Neutrophil (primary cell): ENCODE measurements around the gene ACTG1.

Experiments used
- H3K27ac ChIP-seq: fragments of 200-600 bp; sonication (generic); 2 replicates; pipeline ENCODE4 v1.5.1; 2016; ENCODE audit warnings: mild to moderate bottlenecking, moderate library complexity
- H3K27me3 ChIP-seq: fragments of 200-600 bp; sonication (generic); 2 replicates; pipeline ENCODE4 v1.6.0; 2016; ENCODE audit warnings: mild to moderate bottlenecking
- H3K36me3 ChIP-seq: fragments of 200-600 bp; sonication (generic); 2 replicates; pipeline ENCODE4 v1.5.1; 2017
- H3K4me1 ChIP-seq, 2 experiments: fragments of 200-600 bp in 1 of 2; sonication (generic) in 1 of 2; 1 replicate in 1 of 2; 2 replicates in 1 of 2; pipeline versions ENCODE4 v1.5.1 to v1.6.1; 2013 to 2016; ENCODE audit warnings: low read depth in 1 of 2, low read length in 1 of 2, mild to moderate bottlenecking in 1 of 2, moderate library complexity in 1 of 2; ENCODE audit not compliant: control insufficient read depth in 1 of 2, insufficient read depth in 1 of 2
- H3K4me3 ChIP-seq, 2 experiments: fragments of 200-600 bp in 1 of 2; sonication (generic) in 1 of 2; 1 replicate in 1 of 2; 2 replicates in 1 of 2; pipeline ENCODE4 v1.5.1; 2013 to 2016; ENCODE audit warnings: low read depth in 1 of 2, low read length in 1 of 2, mild to moderate bottlenecking in 1 of 2, moderate library complexity in 1 of 2
- H3K9me3 ChIP-seq: fragments of 200-600 bp; sonication (generic); 2 replicates; pipeline ENCODE4 v1.5.1; 2016
- CTCF ChIP-seq: fragments of 200-600 bp; sonication (generic); IDR thresholded peaks from 2 replicates; pipeline ENCODE4 v1.5.1; 2016; ENCODE audit warnings: antibody characterized with exemption

The ACTG1 gene

GRCh38 chr17:81539571-81539900 is 26.9 kb upstream of the ACTG1 start:
- no peak overlapping the region for H3K4me3 ChIP-seq
- H3K27me3 ChIP-seq: peaks cover 43% of the 10 kb centered on the region
- TF ChIP-seq CTCF: no peak
- H3K27ac ChIP-seq: no peak overlapping the region
- no peaks in the 10 kb centered on the region for H3K4me1 ChIP-seq
- H3K36me3 ChIP-seq: peaks cover 52% of the 10 kb centered on the region
- H3K9me3 ChIP-seq: no peaks in the 10 kb centered on the region

DNA sequence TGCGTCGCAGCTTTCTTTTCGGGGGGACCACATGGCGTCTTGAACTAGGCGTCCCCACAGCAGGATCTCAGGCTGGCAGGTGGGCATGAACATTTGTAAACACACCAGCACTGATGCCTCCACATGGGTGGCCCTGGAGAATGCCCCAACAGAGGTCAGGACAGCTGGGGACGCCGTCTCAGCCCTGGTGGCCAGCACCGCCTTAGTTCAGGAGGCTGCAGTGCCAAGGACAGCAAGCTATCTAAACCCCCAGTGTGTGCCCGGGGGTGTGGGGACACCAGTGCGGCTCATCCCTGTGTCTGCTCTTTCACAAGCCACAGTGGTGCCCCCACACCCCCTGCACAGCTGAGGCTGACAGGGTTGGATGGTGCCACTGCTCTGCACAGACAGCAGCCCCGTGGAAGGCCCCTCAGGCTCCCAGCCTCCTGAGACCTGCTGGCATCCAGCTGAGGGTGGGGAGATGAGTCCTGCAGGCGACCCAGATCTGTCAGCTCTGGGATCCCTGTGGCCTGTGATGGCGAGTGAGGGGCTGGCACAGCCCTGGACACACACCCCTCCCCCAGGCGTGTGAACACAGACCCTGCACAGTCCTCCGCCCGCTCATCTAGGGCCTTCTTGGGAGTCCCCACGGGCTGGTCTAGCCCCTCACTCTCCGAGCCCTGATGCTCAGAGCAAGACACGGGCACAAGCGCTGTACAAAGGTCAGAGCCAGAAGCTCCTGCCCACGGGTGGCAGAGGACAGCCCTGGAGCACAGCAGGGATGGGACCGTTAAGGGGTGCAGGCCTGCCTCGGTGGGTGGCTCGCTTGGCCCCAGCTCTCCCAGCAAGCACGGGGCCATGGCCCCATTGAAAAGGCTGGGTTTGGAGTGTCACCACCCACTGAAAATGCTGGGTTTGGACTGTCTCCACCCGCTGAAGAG is 26.3 kb upstream of the ACTG1 start:
- TF ChIP-seq CTCF: no peak
- Histone ChIP-seq H3K36me3 (peaks cover 46% of the 10 kb centered on the region), H3K27me3 (peaks cover 49% of the 10 kb centered on the region), H3K4me1 (no peaks in the 10 kb centered on the region), H3K27ac (no peak overlapping the region), H3K4me3 (no peak overlapping the region), H3K9me3 (no peaks in the 10 kb centered on the region)

DNA sequence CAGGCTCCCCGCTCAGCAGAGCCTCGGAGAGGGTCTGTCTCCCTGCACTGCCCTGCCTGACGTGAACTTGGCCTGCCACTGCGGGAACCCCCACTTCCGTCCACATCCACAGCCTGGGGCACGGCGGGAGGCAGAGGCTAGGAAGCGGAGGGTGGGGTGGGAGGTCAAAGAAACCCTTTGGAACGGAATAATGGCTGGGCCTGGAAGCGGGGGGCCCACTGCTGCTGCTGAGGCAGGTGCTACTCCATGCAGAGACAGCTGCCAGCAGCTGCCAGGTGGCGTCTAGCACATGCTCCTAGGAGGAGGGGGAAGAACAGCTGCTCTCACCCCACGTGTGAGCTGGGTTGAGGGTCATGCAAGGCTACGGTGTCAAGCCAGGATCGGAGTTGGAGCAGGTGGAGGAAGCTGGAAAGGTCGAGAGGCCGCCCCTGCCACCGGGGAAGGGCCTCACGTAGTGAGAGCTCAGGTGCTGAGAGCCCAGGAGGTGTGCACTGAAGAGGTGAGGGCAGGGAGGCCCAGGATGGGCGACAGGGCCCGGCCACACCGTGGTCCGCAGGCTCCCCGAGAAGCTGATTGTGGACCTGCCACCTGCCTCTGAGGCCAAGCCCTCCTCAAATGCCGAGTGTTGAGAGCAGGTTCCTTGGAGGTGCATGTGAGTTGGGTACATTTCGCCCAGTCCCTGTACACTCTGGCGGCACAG is 25.4 kb upstream of the ACTG1 start:
- peaks cover 37% of the 10 kb centered on the region for H3K36me3 ChIP-seq
- H3K9me3 ChIP-seq: no peaks in the 10 kb centered on the region
- H3K4me3 ChIP-seq: no peak overlapping the region
- H3K27ac ChIP-seq: no peak overlapping the region
- no peaks in the 10 kb centered on the region for H3K4me1 ChIP-seq
- peaks cover 58% of the 10 kb centered on the region for H3K27me3 ChIP-seq
- TF ChIP-seq CTCF: no peak

DNA sequence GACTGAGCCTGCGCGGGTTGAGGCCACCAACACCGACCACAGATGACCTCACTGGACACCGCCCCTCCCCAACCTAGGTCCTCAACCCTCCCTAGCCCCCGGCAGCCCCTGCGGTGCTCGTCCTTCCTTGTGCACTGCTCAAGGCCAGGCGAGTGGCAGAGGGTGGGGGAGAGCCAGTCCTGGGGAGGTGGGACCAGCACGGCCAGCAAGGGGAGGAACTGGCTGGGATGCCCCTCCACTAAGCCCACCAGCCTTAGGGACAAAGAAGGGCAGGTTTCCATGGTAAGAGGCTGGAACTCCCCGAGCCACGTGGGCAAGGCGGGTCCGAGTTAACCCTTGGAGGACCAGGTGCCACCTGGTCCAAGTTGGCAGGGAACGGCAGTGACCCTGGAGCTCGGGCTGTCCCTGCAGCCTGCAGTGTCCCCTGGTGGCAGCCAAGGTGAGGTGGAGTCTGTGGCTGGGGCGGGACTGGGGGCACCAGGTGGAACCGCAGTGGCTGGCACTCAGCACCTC is 24.8 kb upstream of the ACTG1 start:
- Histone ChIP-seq H3K9me3 (no peaks in the 10 kb centered on the region), H3K36me3 (peaks cover 31% of the 10 kb centered on the region), H3K27me3 (peaks cover 63% of the 10 kb centered on the region), H3K4me1 (no peaks in the 10 kb centered on the region), H3K27ac (no peak overlapping the region), H3K4me3 (no peak overlapping the region)
- TF ChIP-seq CTCF: no peak

DNA sequence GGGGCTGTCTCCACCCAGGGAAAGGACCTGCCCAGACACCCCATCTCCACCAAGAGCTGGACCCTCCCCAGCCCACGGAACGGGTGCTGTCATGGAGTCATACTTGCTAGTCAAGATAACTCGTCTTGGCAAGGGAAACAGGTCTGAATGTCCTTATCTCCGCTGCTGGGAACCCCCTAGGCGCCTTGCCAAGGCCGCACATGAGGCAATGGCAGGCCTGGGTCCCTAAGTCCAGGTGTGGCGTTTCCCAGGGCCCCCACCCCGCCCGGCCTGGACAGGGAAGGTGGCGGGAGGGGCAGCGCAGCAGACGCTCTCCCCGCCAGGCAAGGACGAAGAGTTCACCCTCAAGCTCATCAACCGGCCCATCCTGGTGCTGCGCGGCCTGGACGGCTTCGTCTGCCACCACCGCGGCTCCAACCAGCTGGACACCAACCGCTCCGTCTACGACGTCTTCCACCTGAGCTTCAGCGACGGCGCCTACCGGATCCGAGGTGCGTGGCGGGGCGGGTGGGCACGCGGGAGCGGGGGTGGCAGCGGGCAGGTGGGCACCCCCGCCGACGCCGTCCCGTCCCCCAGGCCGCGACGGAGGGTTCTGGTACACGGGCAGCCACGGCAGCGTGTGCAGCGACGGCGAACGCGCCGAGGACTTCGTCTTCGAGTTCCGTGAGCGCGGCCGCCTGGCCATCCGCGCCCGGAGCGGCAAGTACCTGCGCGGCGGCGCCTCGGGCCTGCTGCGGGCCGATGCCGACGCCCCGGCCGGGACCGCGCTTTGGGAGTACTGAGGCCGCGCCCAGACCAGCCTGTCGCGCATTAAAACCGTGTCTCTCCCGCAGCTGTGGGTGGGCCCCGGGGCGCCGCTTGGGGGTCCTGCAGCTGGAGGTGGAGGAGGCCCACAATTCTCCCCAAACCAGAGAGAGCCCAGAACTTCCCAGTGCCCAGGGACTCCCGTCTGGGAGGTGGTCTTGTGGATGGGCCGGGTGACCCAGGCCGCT is 24.0 kb upstream of the ACTG1 start:
- no peaks in the 10 kb centered on the region for H3K9me3 ChIP-seq
- peaks cover 63% of the 10 kb centered on the region for H3K27me3 ChIP-seq
- no peaks in the 10 kb centered on the region for H3K4me1 ChIP-seq
- peaks cover 28% of the 10 kb centered on the region for H3K36me3 ChIP-seq
- H3K4me3 ChIP-seq: no peak overlapping the region
- H3K27ac ChIP-seq: no peak overlapping the region
- no peak for TF ChIP-seq CTCF
